A549 (cell line): ENCODE data around the gene H2AZ2. TPM values are rescaled to one million over a fixed set of nuclear protein-coding genes. Genes with fewer than 3 reads are reported as not detected.

Experiments used
- ATAC-seq, 2 experiments: fragments of 200-7000 bp in 1 of 2; fragments of >200 bp in 1 of 2; cut with Nextera tagmentation in 1 of 2; cut with Tn5 transposase in 1 of 2; 3 replicates each; pipeline versions ENCODE4 v1.8.0 to v1.9.1; 2018 to 2020; ENCODE audit warnings: mild to moderate bottlenecking in 1 of 2, moderate library complexity in 1 of 2
- CTCF ChIA-PET: fragments of 300-600 bp; sonication (Branson Sonifier 250); formaldehyde crosslinking; extraction: SDS; loops from one replicate; lab custom pipeline; 2021; ENCODE audit warnings: antibody characterized with exemption, inconsistent platforms; lab: Yijun Ruan, JAX
- POLR2A ChIA-PET: fragments of 350-600 bp; formaldehyde crosslinking; extraction: SDS; loops from one replicate; lab custom pipeline; 2021; ENCODE audit warnings: antibody characterized with exemption, inconsistent platforms; lab: Yijun Ruan, JAX
- DNase-seq, 2 experiments: peaks; one replicate each; pipeline versions ENCODE4 v3.0.0 to v3.0.0-alpha.2; 2011 to 2016; ENCODE audit warnings: low read depth in 1 of 2, low spot score in 1 of 2
- FAIRE-seq: peaks from 2 replicates; lab custom pipeline; 2011; peaks lifted over from hg19 to GRCh38; lab: Jason Lieb, UNC
- H3K27ac ChIP-seq, 2 experiments: fragments of >200 bp; sonication (Bioruptor Twin); formaldehyde crosslinking; 3 replicates each; pipeline ENCODE4 v1.5.1; 2016 to 2017
- H3K4me1 ChIP-seq: fragments of >200 bp; sonication (Bioruptor Twin); formaldehyde crosslinking; 3 replicates; pipeline ENCODE4 v1.6.1; 2016
- H3K4me2 ChIP-seq: fragments of >200 bp; sonication (Bioruptor Twin); formaldehyde crosslinking; 3 replicates; pipeline ENCODE4 v1.6.1; 2016
- H3K4me3 ChIP-seq: fragments of >200 bp; sonication (Bioruptor Twin); formaldehyde crosslinking; 3 replicates; pipeline ENCODE4 v1.5.1; 2016
- H3K9me3 ChIP-seq: fragments of >200 bp; sonication (Bioruptor Twin); formaldehyde crosslinking; 3 replicates; pipeline ENCODE4 v1.6.1; 2016
- CBX2 ChIP-seq: fragments of 200-600 bp; sonication (generic); IDR thresholded peaks from 2 replicates; pipeline ENCODE4 v1.6.1; 2016; ENCODE audit warnings: low read depth, mild to moderate bottlenecking, borderline replicate concordance
- E2F6 ChIP-seq: IDR thresholded peaks from 2 replicates; pipeline ENCODE4 v1.6.1; 2012; ENCODE audit warnings: low read depth, borderline replicate concordance
- EP300 ChIP-seq, 2 experiments: fragments of >200 bp; sonication (Bioruptor Twin); formaldehyde crosslinking; IDR thresholded peaks; 2 replicates in 1 of 2; 3 replicates in 1 of 2; pipeline ENCODE4 v1.6.1; 2016 to 2017
- FOSL2 ChIP-seq, 2 experiments: fragments of 450-650 bp in 1 of 2; fragments of >200 bp in 1 of 2; sonication (Bioruptor Twin) in 1 of 2; formaldehyde crosslinking; IDR thresholded peaks; 2 replicates each; pipeline versions ENCODE4 v1.5.0 to v1.6.1; 2016 to 2020; ENCODE audit warnings: mild to moderate bottlenecking in 1 of 2, moderate library complexity in 1 of 2
- HES2 ChIP-seq: fragments of >200 bp; sonication (Bioruptor Twin); formaldehyde crosslinking; IDR thresholded peaks from 2 replicates; pipeline ENCODE4 v1.6.1; 2016
- JUN ChIP-seq, 2 experiments: fragments of >200 bp; sonication (Bioruptor Twin); formaldehyde crosslinking; IDR thresholded peaks; 2 replicates in 1 of 2; 3 replicates in 1 of 2; pipeline ENCODE4 v1.6.1; 2016 to 2017
- KDM5A ChIP-seq: fragments of 200-600 bp; sonication (generic); IDR thresholded peaks from 2 replicates; pipeline ENCODE4 v1.6.1; 2016; ENCODE audit warnings: antibody characterized with exemption, mild to moderate bottlenecking
- PHF8 ChIP-seq: fragments of 200-600 bp; sonication (generic); IDR thresholded peaks from 2 replicates; pipeline ENCODE4 v1.6.1; 2016; ENCODE audit warnings: low read depth, mild to moderate bottlenecking, antibody characterized with exemption, moderate library complexity, borderline replicate concordance
- POLR2AphosphoS2 ChIP-seq: conservative IDR thresholded peaks from 2 replicates; pipeline ENCODE4 v1.6.1; 2012; ENCODE audit warnings: low read length, improper control_type of control experiment, inconsistent platforms
- RAD21 ChIP-seq, 2 experiments: fragments of >200 bp in 1 of 2; sonication (Bioruptor Twin) in 1 of 2; formaldehyde crosslinking in 1 of 2; IDR thresholded peaks in 1 of 2; conservative IDR thresholded peaks in 1 of 2; 2 replicates in 1 of 2; 3 replicates in 1 of 2; pipeline ENCODE4 v1.6.1; 2012 to 2018; ENCODE audit warnings: inconsistent platforms in 1 of 2
- RNF2 ChIP-seq: fragments of 200-600 bp; sonication (generic); IDR thresholded peaks from 2 replicates; pipeline ENCODE4 v1.6.1; 2016; ENCODE audit warnings: low read depth, mild to moderate bottlenecking, antibody characterized with exemption, moderate library complexity, borderline replicate concordance
- SREBF2 ChIP-seq: fragments of 450-650 bp; IDR thresholded peaks from 2 replicates; pipeline ENCODE4 v1.6.1; 2014; ENCODE audit warnings: mild to moderate bottlenecking, moderate library complexity
- TFCP2L1 ChIP-seq: fragments of 250-450 bp; sonication (Bioruptor Pico); IDR thresholded peaks from 2 replicates; pipeline ENCODE4 v1.5.0; 2021; ENCODE audit warnings: mild to moderate bottlenecking
- ZC3H11A ChIP-seq: fragments of 450-650 bp; IDR thresholded peaks from 2 replicates; pipeline ENCODE4 v1.6.1; 2014; ENCODE audit warnings: antibody characterized with exemption, mild to moderate bottlenecking
- ZFP36 ChIP-seq: fragments of 450-650 bp; IDR thresholded peaks from 2 replicates; pipeline ENCODE4 v1.6.1; 2014; ENCODE audit warnings: borderline replicate concordance; ENCODE audit not compliant: partially characterized antibody
- WGBS: methylation state at CpG from one replicate; pipeline ENCODE4 v1.1.6; 2017; ENCODE audit errors: missing lambda C conversion rate; 5-methylcytosine and 5-hydroxymethylcytosine counted together
- polyA plus RNA-seq, 4 experiments: library from polyadenylated mRNA; depleted of rRNA in 3 of 4; stranded (reverse); fragments of >200 nt; fragmentation: RNase III in 1 of 4; extraction: RNeasy Plus Mini Kit Qiagen cat#74134 plus additional on column Dnase treatment in 1 of 4; gene quantifications; 2 replicates in 3 of 4; 3 replicates in 1 of 4; pipeline ENCODE4 v1.2.3, GENCODE V29; 2011 to 2017
- TF ChIP-seq, protein P1 (sequence below): fragments of 200-600 bp; sonication (generic); IDR thresholded peaks from 2 replicates; pipeline ENCODE4 v1.6.1; 2016; ENCODE audit warnings: antibody characterized with exemption, mild to moderate bottlenecking, moderate library complexity
- TF ChIP-seq, protein P2 (sequence below): IDR thresholded peaks from 2 replicates; pipeline ENCODE4 v1.6.1; 2012

The H2AZ2 gene
- polyA plus RNA-seq, 2 of the 4 experiments (the other 2 are of a cell fraction): 241 to 262 TPM

DNA sequence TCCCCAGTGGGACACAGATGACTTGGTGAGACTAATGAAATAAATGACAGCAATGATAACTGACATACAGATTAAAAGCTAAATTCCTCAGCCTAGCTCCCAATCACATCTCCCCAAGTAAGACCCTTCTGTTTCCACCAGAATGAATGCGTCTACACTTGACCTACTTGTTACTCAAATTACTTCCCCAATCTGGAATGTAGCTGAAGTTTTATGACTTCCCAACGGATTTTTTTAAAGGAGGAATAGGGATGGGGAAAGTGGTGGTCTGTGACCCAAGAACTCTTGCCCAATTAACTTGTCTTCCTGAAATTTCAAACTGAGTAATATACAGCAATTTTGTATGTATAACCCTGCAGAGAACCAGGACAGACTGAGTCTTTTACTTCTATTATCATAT lies 9.1 kb downstream of the H2AZ2 start:
- POLR2A ChIA-PET: no interaction called here
- FAIRE-seq (no peak), ATAC-seq (no peak), DNase-seq (no peak)
- H3K9me3 ChIP-seq: no peaks in the 10 kb centered on the region
- no peak overlapping the region for H3K4me3 ChIP-seq
- TF ChIP-seq EP300 (IDR thresholded peaks at IDR 0.05) (no peak), KDM5A (no peak), SREBF2 (no peak), HES2 (no peak), JUN (IDR thresholded peaks at IDR 0.05) (no peak), POLR2AphosphoS2 (no peak), FOSL2 (IDR thresholded peaks at IDR 0.05) (no peak), FOSL2 (CRISPR knock-in tag; IDR thresholded peaks at IDR 0.05) (no peak)
- TF ChIP-seq, all 56 proteins: peak for 0
- CTCF ChIA-PET: interaction anchor here (0.6 to 1.5 kb wide), 5 partner anchors 9 to 251 kb away, joined by 3 to 6 read pairs (median 5); partner anchors contain the start of gene H2AZ2
- no peak overlapping the region for H3K27ac ChIP-seq
- no peaks in the 10 kb centered on the region for H3K4me1 ChIP-seq
- 80% methylated on average over 2 of the region's 2 CpGs for WGBS
- no peak overlapping the region for H3K4me2 ChIP-seq

DNA sequence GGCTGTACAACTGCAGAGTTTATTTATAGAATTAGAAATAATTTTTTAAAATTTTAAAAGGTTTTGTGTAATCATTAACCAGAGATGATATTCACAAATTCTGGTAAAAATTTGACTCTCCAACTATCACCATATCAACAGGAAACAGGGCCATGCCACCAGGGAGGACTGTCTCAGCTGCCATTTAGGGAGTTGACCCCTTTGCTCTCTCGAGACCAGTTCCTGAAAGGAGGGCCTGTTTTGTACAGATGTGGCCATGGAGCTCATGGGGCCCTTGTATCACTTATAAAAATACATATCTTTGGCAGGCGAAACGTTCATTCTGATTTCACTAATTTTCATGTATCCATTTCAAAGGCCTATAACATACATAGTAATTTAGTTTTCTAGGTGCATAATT lies 20.3 kb downstream of the H2AZ2 start:
- H3K4me2 ChIP-seq: no peak overlapping the region
- CTCF ChIA-PET: interaction anchor here (0.5 to 1.5 kb wide), 3 partner anchors 20 to 840 kb away, joined by 3 to 4 read pairs (median 3); no protein-coding TSS in a partner anchor
- no peak overlapping the region for H3K4me3 ChIP-seq
- no peak overlapping the region for H3K27ac ChIP-seq
- H3K4me1 ChIP-seq: no peaks in the 10 kb centered on the region
- ATAC-seq: no peak
- POLR2A ChIA-PET: interaction anchor here (1.8 kb wide), 1 partner anchor 20 kb away, joined by 7 read pairs; the partner anchor contains the start of gene H2AZ2
- 89% methylated on average over 3 of the region's 3 CpGs for WGBS
- no peak for DNase-seq
- H3K9me3 ChIP-seq: no peaks in the 10 kb centered on the region
- TF ChIP-seq JUN (IDR thresholded peaks at IDR 0.05) (no peak), TFCP2L1 (CRISPR knock-in tag) (no peak), RAD21 (conservative IDR thresholded peaks at IDR 0.05 in 1 of 2, IDR thresholded peaks at IDR 0.05 in 1 of 2) (no peak), ZFP36 (no peak), ZC3H11A (no peak), CBX2 (no peak), RNF2 (no peak)
- TF ChIP-seq, protein P1, sequence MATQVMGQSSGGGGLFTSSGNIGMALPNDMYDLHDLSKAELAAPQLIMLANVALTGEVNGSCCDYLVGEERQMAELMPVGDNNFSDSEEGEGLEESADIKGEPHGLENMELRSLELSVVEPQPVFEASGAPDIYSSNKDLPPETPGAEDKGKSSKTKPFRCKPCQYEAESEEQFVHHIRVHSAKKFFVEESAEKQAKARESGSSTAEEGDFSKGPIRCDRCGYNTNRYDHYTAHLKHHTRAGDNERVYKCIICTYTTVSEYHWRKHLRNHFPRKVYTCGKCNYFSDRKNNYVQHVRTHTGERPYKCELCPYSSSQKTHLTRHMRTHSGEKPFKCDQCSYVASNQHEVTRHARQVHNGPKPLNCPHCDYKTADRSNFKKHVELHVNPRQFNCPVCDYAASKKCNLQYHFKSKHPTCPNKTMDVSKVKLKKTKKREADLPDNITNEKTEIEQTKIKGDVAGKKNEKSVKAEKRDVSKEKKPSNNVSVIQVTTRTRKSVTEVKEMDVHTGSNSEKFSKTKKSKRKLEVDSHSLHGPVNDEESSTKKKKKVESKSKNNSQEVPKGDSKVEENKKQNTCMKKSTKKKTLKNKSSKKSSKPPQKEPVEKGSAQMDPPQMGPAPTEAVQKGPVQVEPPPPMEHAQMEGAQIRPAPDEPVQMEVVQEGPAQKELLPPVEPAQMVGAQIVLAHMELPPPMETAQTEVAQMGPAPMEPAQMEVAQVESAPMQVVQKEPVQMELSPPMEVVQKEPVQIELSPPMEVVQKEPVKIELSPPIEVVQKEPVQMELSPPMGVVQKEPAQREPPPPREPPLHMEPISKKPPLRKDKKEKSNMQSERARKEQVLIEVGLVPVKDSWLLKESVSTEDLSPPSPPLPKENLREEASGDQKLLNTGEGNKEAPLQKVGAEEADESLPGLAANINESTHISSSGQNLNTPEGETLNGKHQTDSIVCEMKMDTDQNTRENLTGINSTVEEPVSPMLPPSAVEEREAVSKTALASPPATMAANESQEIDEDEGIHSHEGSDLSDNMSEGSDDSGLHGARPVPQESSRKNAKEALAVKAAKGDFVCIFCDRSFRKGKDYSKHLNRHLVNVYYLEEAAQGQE: no peak
- TF ChIP-seq, protein P2, sequence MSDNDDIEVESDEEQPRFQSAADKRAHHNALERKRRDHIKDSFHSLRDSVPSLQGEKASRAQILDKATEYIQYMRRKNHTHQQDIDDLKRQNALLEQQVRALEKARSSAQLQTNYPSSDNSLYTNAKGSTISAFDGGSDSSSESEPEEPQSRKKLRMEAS: no peak
- FAIRE-seq: no peak

DNA sequence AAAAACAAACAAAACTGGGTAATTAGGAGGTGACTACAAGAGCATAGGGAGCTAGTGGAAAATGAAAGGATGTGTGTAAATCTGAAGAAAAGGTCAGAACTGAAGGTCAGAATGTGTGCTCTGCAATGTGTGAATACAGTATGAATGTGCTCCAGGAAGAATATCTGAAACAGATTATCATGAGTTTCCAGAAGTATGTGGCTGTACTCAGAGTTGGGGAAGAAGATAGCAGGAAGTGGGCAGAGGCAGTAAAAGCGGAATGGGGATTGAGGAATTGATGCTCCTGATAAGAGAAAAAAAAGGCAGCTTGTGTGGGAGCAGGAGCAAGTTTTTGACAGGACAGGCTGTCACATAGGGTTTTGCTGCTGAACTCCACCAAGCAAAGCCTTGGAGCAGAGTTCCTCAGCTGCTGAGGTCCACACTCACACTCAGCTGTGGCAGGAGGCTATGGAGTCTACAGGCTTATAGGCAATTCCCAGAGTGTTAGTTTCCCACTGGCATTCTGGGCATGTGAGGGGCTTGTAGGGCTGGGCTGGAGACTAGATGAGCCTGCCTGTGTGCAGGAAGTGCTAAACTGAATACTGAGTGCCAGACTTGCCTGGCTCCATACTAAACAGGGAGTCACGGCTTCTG lies 22.9 kb downstream of the H2AZ2 start:
- no peak overlapping the region for H3K27ac ChIP-seq
- FAIRE-seq (no peak), DNase-seq (no peak), ATAC-seq (no peak; a peak in 2 of 6 replicates)
- WGBS: 94% methylated on average over 2 of the region's 2 CpGs
- TF ChIP-seq ZC3H11A (no peak), HES2 (no peak), E2F6 (no peak), KDM5A (no peak), PHF8 (no peak)
- TF ChIP-seq, protein P2: no peak
- no peak overlapping the region for H3K4me2 ChIP-seq
- ChIA-PET CTCF (interaction anchor here (1.7 to 2.4 kb wide), 2 partner anchors 22 to 311 kb away, joined by 7 to 14 read pairs; partner anchors contain the start of gene H2AZ2), POLR2A (interaction anchor here (0.7 kb wide), 1 partner anchor 461 kb away, joined by 3 read pairs; no protein-coding TSS in a partner anchor)
- no peak overlapping the region for H3K4me3 ChIP-seq
- H3K9me3 ChIP-seq: no peaks in the 10 kb centered on the region
- H3K4me1 ChIP-seq: no peaks in the 10 kb centered on the region
